GM18858 (cell line): ENCODE data around the gene AP3B2.
"Not testable (repeated sequence)": the region's sequence is repeated elsewhere in the genome, so short reads cannot be mapped to it uniquely, and the experiment has no call there.

Source experiments
- ATAC-seq: cut with Tn5 transposase; IDR thresholded peaks from one replicate; pipeline ENCODE4 v1.9.1; 2021; ENCODE audit not compliant: unreplicated experiment

AP3B2 gene

GRCh38 chr15:82709421-82710207 is at the start of gene AP3B2:
TSS of gene AP3B2 (minus strand) at chr15:82709875. CDS start at chr15:82709706, 169 bp downstream.
- ATAC-seq: peak; percentile 80

GRCh38 chr15:82751308-82751707 is 41.6 kb upstream of the AP3B2 start:
- no peak for ATAC-seq

GRCh38 chr15:82750831-82751180 is 41.1 kb upstream of the AP3B2 start:
- no peak for ATAC-seq

GRCh38 chr15:82749951-82750830 is 40.5 kb upstream of the AP3B2 start:
- peak; percentile 79 for ATAC-seq

GRCh38 chr15:82748315-82748714 is 38.6 kb upstream of the AP3B2 start:
- ATAC-seq: no peak

GRCh38 chr15:82743810-82744209 is 34.1 kb upstream of the AP3B2 start:
- no peak for ATAC-seq

- no peak for ATAC-seq
Measured at GRCh38 chr15:82742134-82742533, 32.5 kb upstream of the AP3B2 start.

GRCh38 chr15:82739086-82739485 is 29.4 kb upstream of the AP3B2 start:
- no peak for ATAC-seq

GRCh38 chr15:82737975-82738374 is 28.3 kb upstream of the AP3B2 start:
- ATAC-seq: no peak

- no peak for ATAC-seq
Measured at GRCh38 chr15:82731527-82731926, 21.9 kb upstream of the AP3B2 start.

GRCh38 chr15:82730022-82730530 is 20.4 kb upstream of the AP3B2 start:
- no peak for ATAC-seq

GRCh38 chr15:82726816-82727215 is 17.1 kb upstream of the AP3B2 start:
- no peak for ATAC-seq

- ATAC-seq: no peak
Measured at GRCh38 chr15:82715003-82715402, 5.3 kb upstream of the AP3B2 start.

GRCh38 chr15:82714016-82714415 is 4.3 kb upstream of the AP3B2 start:
- no peak for ATAC-seq

- ATAC-seq: no peak
Measured at GRCh38 chr15:82712036-82712435, 2.4 kb upstream of the AP3B2 start.

GRCh38 chr15:82710926-82711490 is 1.3 kb upstream of the AP3B2 start:
- ATAC-seq: no peak

- no peak for ATAC-seq
Measured at GRCh38 chr15:82710208-82710555, 507 bp upstream of the AP3B2 start.

- ATAC-seq: no peak
Measured at GRCh38 chr15:82709081-82709420, 624 bp downstream of the AP3B2 start.

- not testable (repeated sequence) for ATAC-seq
Measured at GRCh38 chr15:82705856-82706255, 3.8 kb downstream of the AP3B2 start.

GRCh38 chr15:82699726-82700125 is 9.9 kb downstream of the AP3B2 start:
- ATAC-seq: no peak

GRCh38 chr15:82698711-82699345 is 10.8 kb downstream of the AP3B2 start:
- ATAC-seq: no peak
